GM12878 (cell line): ENCODE measurements around the gene SEC31B. TPM values are rescaled to one million over a fixed set of nuclear protein-coding genes. Genes with fewer than 3 reads are reported as not detected.

ENCODE experiments used
- BHLHE40 ChIP-seq, 2 experiments: fragments of 450-650 bp in 1 of 2; IDR thresholded peaks; 2 replicates each; pipeline ENCODE4 v1.6.1; 2011 to 2017; ENCODE audit warnings: low read depth in 2 of 2, borderline replicate concordance in 1 of 2, improper control_type of control experiment in 1 of 2, low read length in 1 of 2, mild to moderate bottlenecking in 1 of 2
- HDAC6 ChIP-seq: fragments of 200-600 bp; sonication (generic); IDR thresholded peaks from one replicate; pipeline ENCODE4 v1.8.0; 2017; ENCODE audit warnings: antibody characterized with exemption; ENCODE audit not compliant: unreplicated experiment
- MEF2B ChIP-seq: fragments of 450-650 bp; IDR thresholded peaks from 2 replicates; pipeline ENCODE4 v1.6.1; 2018; ENCODE audit warnings: mild to moderate bottlenecking, moderate library complexity; ENCODE audit not compliant: partially characterized antibody, poor library complexity, severe bottlenecking
- MYC ChIP-seq: IDR thresholded peaks from 2 replicates; pipeline ENCODE4 v1.6.1; 2011; ENCODE audit warnings: mild to moderate bottlenecking, low read length, moderate library complexity, inconsistent platforms; ENCODE audit not compliant: insufficient read depth, insufficient replicate concordance, insufficient read length, severe bottlenecking
- PML ChIP-seq: IDR thresholded peaks from 2 replicates; pipeline ENCODE4 v1.6.1; 2012; ENCODE audit warnings: low read length, inconsistent platforms
- polyA plus RNA-seq, 11 experiments: library from polyadenylated mRNA; depleted of rRNA in 4 of 11; unstranded in 6 of 11; stranded (reverse) in 5 of 11; fragments of >200 nt; fragmentation: Nextera tagmentation in 4 of 11; fragmentation: Illumina TruSeq in 1 of 11; extraction: Ambion mirVana in 4 of 11; extraction: Trizol in 1 of 11; gene quantifications; 1 replicate in 1 of 11; 2 replicates in 10 of 11; pipeline versions ENCODE4 v1.2.1 to v1.2.3, GENCODE V29; 2011 to 2016; ENCODE audit warnings: inconsistent platforms in 2 of 11, missing spikeins in 2 of 11, low read depth in 1 of 11
- total RNA-seq, 4 experiments: library from RNA; depleted of rRNA in 3 of 4; stranded (reverse); fragments of >200 nt in 3 of 4; fragmentation: Illumina TruSeq in 1 of 4; extraction: Trizol in 1 of 4; gene quantifications; 2 replicates each; pipeline versions ENCODE4 v1.2.1 to v1.2.3, GENCODE V29; 2013 to 2021
- TF ChIP-seq, protein P1 (sequence below): fragments of 450-650 bp; IDR thresholded peaks from 2 replicates; pipeline ENCODE4 v1.6.1; 2017; ENCODE audit warnings: low read depth, mild to moderate bottlenecking, moderate library complexity
- TF ChIP-seq, protein P2 (sequence below): IDR thresholded peaks from 2 replicates; pipeline ENCODE4 v1.6.1; 2011; ENCODE audit warnings: borderline replicate concordance, low read depth, mild to moderate bottlenecking, moderate library complexity, low read length; ENCODE audit not compliant: insufficient read depth, poor library complexity, severe bottlenecking

The SEC31B gene
- total and polyA plus RNA-seq, 10 of the 15 experiments (the other 5 are each of a cell fraction or from before 2014, with no cell fraction given): 3.4 to 24.3 (median 9.9) TPM

DNA sequence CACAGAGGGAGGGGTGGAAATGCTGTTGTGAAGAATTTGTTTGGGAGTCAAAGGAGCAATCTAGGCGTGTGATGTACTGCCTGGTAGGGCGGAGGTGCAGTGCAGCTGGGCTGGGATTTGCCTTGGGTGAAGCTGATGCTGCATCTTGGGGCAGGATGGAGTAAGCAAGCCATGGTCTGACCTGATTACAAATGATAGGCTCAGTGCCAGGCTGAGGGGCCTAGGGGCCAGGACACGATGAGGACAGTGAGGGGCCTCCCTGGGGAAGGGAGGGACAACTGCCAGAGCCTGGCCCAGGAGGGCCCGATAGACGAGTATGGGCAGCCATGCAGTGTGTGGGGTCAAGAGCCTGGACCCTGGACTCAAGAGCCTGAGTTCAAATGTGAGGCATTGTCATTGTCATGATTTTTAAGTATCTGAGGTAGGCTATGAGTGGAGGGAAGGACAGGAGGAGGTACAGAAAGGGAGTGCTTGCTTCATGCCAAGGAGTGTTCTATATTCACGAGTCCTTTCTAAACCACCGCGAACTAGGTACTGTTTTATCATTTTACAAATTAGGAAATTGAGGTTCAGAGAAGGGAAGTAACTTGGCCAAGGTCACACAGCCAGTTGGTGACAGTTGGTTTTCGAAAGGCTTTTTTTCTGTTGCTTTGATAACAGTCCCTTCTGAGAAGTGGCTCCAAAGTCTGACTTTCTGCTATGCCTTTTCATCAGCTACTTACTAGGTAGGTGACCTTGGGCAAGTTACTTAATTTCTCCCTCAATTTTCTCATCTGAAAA, 45.7 kb upstream of the SEC31B start (continued):
- TF ChIP-seq, protein P1, sequence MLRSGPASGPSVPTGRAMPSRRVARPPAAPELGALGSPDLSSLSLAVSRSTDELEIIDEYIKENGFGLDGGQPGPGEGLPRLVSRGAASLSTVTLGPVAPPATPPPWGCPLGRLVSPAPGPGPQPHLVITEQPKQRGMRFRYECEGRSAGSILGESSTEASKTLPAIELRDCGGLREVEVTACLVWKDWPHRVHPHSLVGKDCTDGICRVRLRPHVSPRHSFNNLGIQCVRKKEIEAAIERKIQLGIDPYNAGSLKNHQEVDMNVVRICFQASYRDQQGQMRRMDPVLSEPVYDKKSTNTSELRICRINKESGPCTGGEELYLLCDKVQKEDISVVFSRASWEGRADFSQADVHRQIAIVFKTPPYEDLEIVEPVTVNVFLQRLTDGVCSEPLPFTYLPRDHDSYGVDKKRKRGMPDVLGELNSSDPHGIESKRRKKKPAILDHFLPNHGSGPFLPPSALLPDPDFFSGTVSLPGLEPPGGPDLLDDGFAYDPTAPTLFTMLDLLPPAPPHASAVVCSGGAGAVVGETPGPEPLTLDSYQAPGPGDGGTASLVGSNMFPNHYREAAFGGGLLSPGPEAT: no peak
- no peak for TF ChIP-seq HDAC6
- no peak for TF ChIP-seq BHLHE40 (IDR thresholded peaks at IDR 0.05; ENCODE audit: borderline replicate concordance in 1 of 2, low read depth in 2 of 2, low read length in 1 of 2)
- TF ChIP-seq MYC: no peak
- no peak for TF ChIP-seq PML
- TF ChIP-seq, protein P2, sequence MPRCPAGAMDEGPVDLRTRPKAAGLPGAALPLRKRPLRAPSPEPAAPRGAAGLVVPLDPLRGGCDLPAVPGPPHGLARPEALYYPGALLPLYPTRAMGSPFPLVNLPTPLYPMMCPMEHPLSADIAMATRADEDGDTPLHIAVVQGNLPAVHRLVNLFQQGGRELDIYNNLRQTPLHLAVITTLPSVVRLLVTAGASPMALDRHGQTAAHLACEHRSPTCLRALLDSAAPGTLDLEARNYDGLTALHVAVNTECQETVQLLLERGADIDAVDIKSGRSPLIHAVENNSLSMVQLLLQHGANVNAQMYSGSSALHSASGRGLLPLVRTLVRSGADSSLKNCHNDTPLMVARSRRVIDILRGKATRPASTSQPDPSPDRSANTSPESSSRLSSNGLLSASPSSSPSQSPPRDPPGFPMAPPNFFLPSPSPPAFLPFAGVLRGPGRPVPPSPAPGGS: no peak
- TF ChIP-seq MEF2B: no peak
- TF ChIP-seq, all 136 proteins: peak for 0
